Stomach smooth muscle (tissue), 2 donors: ENCODE measurements around the gene HSD17B11.
A peak's percentile ranks its signal among the peaks of the same experiment; 100 is the strongest.
"Not testable (repeated sequence)": the region's sequence is repeated elsewhere in the genome, so short reads cannot be mapped to it uniquely, and the experiment has no call there.

Experiments used
- H3K27ac ChIP-seq: one replicate; pipeline ENCODE4 v1.7.0; 2013; ENCODE audit warnings: mild to moderate bottlenecking, low read length, inconsistent platforms
- H3K27me3 ChIP-seq, 2 donors: one replicate each; pipeline ENCODE4 v1.7.0; 2013; ENCODE audit warnings: low read length in 2 of 2; ENCODE audit not compliant: insufficient read depth in 2 of 2, control insufficient read depth in 1 of 2
- H3K36me3 ChIP-seq, 2 donors: one replicate each; pipeline ENCODE4 v1.7.0; 2013; ENCODE audit warnings: low read length in 2 of 2; ENCODE audit not compliant: control insufficient read depth in 2 of 2, insufficient read depth in 2 of 2
- H3K4me1 ChIP-seq: one replicate; pipeline ENCODE4 v1.7.0; 2013; ENCODE audit warnings: low read length; ENCODE audit not compliant: control insufficient read depth, insufficient read depth
- H3K4me3 ChIP-seq, 2 donors: one replicate each; pipeline ENCODE4 v1.7.0; 2013; ENCODE audit warnings: low read length in 2 of 2
- H3K9ac ChIP-seq, 2 donors: one replicate each; pipeline ENCODE4 v1.7.0; 2013; ENCODE audit warnings: low read length in 2 of 2, mild to moderate bottlenecking in 1 of 2
- H3K9me3 ChIP-seq, 2 donors: one replicate each; pipeline ENCODE4 v1.7.0; 2013; ENCODE audit warnings: low read length in 2 of 2; ENCODE audit not compliant: control insufficient read depth in 2 of 2
- donor health status: healthy.
- donor health status: Pancreatic carcinoma.

HSD17B11 gene

DNA sequence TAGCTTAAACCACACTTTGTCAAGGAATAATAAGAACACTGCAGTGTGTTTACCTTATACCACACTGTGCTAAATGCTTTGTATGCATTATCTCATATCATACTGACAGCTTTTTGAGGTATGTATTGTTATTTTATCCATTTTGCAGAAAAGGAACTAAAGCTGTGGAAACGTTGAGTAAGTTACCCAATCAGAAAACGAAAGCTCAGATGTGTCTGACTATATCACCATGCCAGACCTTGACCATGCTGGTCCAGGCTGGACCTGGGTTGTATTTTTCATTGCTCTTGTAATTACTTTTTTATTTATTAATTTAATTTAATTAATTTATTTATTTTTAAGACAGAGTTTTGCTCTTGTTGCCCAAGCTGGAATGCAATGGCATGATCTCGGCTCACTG lies 2.1 kb downstream of the HSD17B11 start:
- Histone ChIP-seq H3K4me3 (peak overlapping the region in 1 of 2 donors; percentile 38), H3K27ac (no peak overlapping the region), H3K36me3 (no peaks in the 10 kb centered on the region), H3K9me3 (peaks cover 3% of the 10 kb centered on the region in 2 donors), H3K27me3 (no peaks in the 10 kb centered on the region), H3K4me1 (no peaks in the 10 kb centered on the region), H3K9ac (no peak overlapping the region)

DNA sequence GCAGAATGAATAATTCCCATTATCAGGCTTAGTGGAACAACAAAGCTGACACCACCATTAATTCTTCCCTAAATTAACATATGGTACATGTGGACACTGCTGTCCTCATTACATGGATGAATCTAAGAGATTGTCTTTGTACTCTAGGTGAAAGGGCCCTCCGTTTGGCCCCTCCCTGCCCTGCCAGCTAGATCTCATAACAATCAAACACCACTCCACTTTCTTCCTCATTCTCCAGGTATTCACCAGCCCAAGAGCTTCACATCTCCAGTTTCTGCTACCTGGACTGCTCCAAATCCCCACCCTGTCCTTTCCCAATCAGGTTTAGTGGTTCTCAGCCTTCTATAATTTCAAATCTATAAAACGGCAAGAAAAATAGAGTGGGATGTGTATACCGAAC lies 3.8 kb downstream of the HSD17B11 start:
- H3K27ac ChIP-seq = no peak overlapping the region
- H3K27me3 ChIP-seq = no peaks in the 10 kb centered on the region
- peaks cover 3% of the 10 kb centered on the region in 2 donors for H3K9me3 ChIP-seq
- no peaks in the 10 kb centered on the region for H3K36me3 ChIP-seq
- H3K4me1 ChIP-seq = no peaks in the 10 kb centered on the region
- no peak overlapping the region for H3K4me3 ChIP-seq
- no peak overlapping the region for H3K9ac ChIP-seq

DNA sequence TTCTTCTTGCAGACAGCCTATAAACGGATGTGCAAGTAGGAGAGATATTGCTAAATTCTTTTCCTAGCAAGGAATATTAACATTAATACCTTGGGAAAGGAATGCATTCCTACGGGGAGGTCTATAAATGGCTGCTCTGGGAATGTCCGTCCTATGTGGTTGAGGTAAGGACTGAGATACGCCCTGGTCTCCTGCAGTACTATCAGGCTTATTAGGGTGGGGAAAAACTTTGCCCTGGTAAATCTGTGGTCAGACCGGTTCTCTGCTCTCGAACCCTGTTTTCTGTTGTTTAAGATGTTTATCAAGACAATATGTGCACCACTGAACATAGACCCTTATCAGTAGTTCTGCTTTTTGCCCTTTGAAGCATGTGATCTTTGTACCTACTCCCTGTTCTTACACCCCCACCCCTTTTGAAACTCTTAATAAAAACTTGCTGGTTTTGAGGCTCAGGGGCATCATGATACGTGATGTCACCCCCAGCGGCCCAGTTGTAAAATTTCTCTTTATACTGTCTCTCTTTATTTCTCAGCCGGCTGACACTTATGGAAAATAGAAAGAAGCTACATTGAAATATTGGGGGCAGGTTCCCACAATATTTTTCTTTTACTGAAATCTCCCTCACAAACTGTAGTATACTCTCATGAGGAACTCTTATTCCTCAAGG lies 6.4 kb downstream of the HSD17B11 start:
- not testable (repeated sequence) for H3K9me3 ChIP-seq, H3K27ac ChIP-seq, H3K9ac ChIP-seq, H3K27me3 ChIP-seq, H3K4me1 ChIP-seq, H3K4me3 ChIP-seq, H3K36me3 ChIP-seq

DNA sequence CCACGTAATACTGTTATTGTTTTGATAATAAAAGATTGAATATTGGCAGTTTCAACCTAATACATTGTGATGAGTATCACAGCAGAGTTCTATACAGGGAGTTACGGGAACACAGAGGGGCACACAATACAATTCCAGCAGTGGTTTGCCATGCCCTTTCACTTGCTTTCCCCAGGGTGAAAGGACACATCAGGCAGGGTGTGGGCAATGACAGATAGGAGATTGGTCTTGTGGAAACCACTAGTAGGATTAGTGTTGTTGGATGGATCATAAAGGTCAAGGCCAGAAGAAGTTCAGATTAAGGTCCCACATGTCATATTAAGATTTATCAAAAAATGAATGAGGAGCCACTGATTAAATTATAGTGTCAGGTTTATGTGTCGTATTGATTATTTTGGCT lies 8.1 kb downstream of the HSD17B11 start:
- no peaks in the 10 kb centered on the region for H3K9me3 ChIP-seq
- H3K27me3 ChIP-seq = no peaks in the 10 kb centered on the region
- no peak overlapping the region for H3K27ac ChIP-seq
- H3K9ac ChIP-seq = no peak overlapping the region
- H3K4me3 ChIP-seq = no peak overlapping the region
- peaks cover 0 to under 1% of the 10 kb centered on the region in 2 donors for H3K36me3 ChIP-seq
- H3K4me1 ChIP-seq = no peaks in the 10 kb centered on the region

DNA sequence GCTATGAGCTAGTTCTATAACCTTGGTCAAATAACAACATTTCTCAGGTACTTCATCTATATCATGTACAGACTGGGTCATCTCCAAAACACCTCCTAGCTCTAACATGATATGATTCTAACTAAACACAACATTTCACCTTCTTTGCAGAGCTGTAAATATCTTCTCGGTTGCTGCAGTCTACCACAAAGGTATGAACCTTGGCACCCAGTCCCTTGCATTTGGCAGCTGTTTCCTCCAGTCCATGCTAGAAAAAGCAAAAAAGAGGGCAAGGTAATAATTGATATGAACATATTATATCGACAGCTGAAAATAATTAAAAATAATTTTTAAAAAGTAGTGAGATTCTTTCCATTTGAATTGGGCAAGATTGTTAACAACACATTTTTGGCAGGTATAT lies 8.9 kb downstream of the HSD17B11 start:
- no peaks in the 10 kb centered on the region for H3K27me3 ChIP-seq
- peaks cover 0 to 4% of the 10 kb centered on the region in 2 donors for H3K36me3 ChIP-seq
- H3K4me3 ChIP-seq = no peak overlapping the region
- no peaks in the 10 kb centered on the region for H3K9me3 ChIP-seq
- no peak overlapping the region for H3K27ac ChIP-seq
- no peak overlapping the region for H3K9ac ChIP-seq
- no peaks in the 10 kb centered on the region for H3K4me1 ChIP-seq

DNA sequence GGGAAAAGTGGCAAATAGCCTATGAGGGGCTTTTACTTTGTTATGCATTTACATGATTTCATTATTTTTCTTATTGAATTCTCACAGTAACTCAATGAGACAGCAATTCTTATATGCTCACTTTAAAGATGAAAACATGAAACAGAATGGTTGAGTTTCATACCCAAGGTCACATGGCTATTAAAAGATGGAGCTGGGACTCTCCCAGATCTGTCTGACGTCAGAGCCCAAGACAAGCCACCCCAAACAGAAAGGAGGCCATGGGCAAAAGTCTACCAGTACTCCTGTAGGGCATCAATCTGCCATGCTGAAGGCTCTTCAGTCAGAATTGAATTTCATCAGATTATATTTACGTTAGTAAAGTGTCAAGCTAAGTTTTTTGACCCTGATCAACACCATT lies 13.2 kb downstream of the HSD17B11 start:
- Histone ChIP-seq H3K4me1 (peaks cover 3% of the 10 kb centered on the region), H3K36me3 (peaks cover 5 to 16% of the 10 kb centered on the region in 2 donors), H3K27ac (no peak overlapping the region), H3K4me3 (no peak overlapping the region), H3K27me3 (no peaks in the 10 kb centered on the region), H3K9me3 (no peaks in the 10 kb centered on the region), H3K9ac (no peak overlapping the region)

DNA sequence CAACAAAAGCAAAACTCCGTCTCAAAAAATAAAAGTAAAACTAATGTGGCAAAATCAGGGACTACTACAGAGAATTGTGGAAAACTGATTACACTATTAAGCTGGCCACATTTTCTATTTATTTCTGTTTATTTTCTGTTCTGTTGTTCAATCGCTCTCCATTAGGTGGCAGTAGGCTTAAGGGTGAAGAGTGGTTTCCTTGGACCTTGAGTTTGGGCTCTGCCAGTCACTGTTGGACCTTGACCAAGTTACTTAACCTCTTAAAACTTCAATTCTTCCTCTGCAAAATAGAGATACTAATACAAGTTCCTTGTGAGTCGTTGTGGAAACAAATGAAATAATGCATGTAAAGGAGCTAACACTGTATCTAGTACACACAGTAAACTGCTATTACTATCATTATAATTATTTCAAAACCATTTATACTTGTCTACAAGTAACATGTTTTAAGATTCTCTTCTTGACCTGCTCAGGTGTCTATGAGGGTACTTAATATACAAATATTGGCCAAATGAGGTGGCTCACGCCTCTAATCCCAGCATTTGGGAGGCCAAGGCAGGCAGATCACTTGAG lies 15.2 kb downstream of the HSD17B11 start:
- H3K27me3 ChIP-seq = no peaks in the 10 kb centered on the region
- H3K9ac ChIP-seq = no peak overlapping the region
- no peak overlapping the region for H3K4me3 ChIP-seq
- H3K9me3 ChIP-seq = no peaks in the 10 kb centered on the region
- H3K27ac ChIP-seq = no peak overlapping the region
- peaks cover 15 to 27% of the 10 kb centered on the region in 2 donors for H3K36me3 ChIP-seq
- peaks cover 3% of the 10 kb centered on the region for H3K4me1 ChIP-seq

DNA sequence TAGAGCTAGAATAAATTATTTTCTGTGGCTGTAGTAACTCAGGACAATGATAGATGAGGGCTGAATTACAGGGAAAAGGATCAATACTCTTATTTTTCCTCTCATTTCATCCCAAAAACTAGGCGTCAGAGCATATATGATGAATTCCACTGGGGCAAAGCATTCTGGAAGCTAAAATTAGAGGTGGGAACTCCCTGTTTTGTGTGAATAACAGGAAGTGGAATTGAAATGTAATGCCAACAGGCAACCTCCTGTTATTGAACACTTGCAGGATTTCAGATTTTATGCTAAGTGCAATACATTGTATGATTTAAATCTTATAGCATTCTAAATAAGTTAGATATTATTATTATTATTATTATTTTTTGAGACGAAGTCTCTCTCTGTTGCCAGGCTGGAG lies 20.9 kb downstream of the HSD17B11 start:
- no peak overlapping the region for H3K27ac ChIP-seq
- no peaks in the 10 kb centered on the region for H3K27me3 ChIP-seq
- H3K4me1 ChIP-seq = no peaks in the 10 kb centered on the region
- H3K9me3 ChIP-seq = no peaks in the 10 kb centered on the region
- H3K4me3 ChIP-seq = no peak overlapping the region
- peaks cover 17 to 23% of the 10 kb centered on the region in 2 donors for H3K36me3 ChIP-seq
- no peak overlapping the region for H3K9ac ChIP-seq

DNA sequence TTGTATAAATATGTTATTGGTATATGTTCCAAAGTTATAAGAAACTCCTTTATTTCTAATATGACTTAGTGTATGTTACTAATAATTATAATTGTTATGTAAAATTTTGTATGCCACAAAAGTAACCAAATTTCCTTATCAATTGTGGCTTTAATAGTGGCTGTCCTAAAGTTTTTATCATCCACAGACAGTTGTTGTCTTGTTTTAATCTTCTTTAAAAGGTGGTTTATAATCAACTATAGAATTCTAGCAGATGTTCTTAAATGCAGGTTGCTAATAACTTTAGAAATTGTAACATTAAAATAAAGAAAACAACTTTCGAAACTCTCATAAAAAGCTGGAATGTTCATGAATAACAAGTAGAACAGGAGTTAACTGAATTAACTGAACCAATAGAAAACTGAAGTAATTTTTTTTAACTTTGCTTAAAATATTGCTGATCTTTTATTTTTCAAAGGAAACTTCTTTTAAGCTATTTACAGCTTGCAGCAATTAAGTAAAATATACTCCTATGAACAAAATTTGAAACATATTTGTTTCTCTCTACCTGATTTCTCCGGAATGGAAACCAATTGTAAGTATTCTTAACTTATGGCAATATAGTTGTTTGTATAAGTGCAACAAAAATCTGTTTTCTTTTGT lies 24.3 kb downstream of the HSD17B11 start:
- H3K36me3 ChIP-seq = peaks cover 10 to 12% of the 10 kb centered on the region in 2 donors
- no peak overlapping the region for H3K9ac ChIP-seq
- no peaks in the 10 kb centered on the region for H3K4me1 ChIP-seq
- H3K9me3 ChIP-seq = no peaks in the 10 kb centered on the region
- H3K27me3 ChIP-seq = no peaks in the 10 kb centered on the region
- H3K4me3 ChIP-seq = no peak overlapping the region
- no peak overlapping the region for H3K27ac ChIP-seq

DNA sequence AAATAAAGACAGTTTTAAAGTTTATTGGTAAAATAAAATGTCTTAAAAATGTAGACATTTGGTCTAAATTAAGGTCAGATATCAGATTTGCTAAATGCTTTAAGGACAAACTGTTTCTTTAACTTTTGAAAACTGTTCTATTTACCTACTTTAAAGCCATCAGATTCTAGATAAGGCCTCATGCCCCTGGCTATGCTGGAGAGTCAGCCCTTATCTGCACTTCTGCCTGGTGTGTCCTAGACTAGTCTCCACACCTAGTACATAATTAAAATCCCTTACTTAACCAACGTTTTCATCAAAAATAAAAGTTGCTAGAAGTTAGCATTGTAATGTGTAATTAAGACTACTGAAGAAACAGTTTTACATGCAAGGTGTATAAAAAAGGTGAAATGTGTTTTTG lies 25.6 kb downstream of the HSD17B11 start:
- peaks cover 4 to 7% of the 10 kb centered on the region in 2 donors for H3K36me3 ChIP-seq

DNA sequence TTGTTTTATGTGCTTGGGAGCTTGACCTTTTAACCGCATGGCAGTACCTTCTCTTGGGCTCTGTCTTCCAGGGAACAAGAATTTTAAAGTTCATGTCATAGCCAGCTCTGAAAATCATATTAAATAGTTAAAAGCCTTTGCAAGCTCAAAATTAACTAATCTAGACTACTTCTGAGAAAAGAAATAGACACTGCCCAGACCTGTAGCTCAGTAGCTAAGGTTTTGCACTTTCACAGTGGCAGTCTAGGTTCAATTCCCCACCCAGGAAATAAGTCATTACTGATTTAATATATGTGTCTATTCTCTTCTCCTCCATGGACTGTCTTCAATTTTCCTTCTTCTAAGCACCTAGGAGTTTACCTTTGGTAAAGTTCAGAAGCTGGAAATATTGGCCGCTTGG lies 27.4 kb downstream of the HSD17B11 start:
- no peaks in the 10 kb centered on the region for H3K4me1 ChIP-seq
- no peaks in the 10 kb centered on the region for H3K27me3 ChIP-seq
- H3K9me3 ChIP-seq = no peaks in the 10 kb centered on the region
- no peak overlapping the region for H3K4me3 ChIP-seq
- H3K27ac ChIP-seq = no peak overlapping the region
- H3K36me3 ChIP-seq = peaks cover 4 to 7% of the 10 kb centered on the region in 2 donors
- H3K9ac ChIP-seq = no peak overlapping the region

More for the DNA sequence above, 25.6 kb downstream of the HSD17B11 start:
- Histone ChIP-seq H3K9me3 (no peaks in the 10 kb centered on the region), H3K27ac (no peak overlapping the region), H3K4me1 (no peaks in the 10 kb centered on the region), H3K27me3 (no peaks in the 10 kb centered on the region), H3K4me3 (no peak overlapping the region), H3K9ac (no peak overlapping the region)
